ENCODE results near the gene MALAT1.
"Not testable (repeated sequence)": the region's sequence is repeated elsewhere in the genome, so short reads cannot be mapped to it uniquely, and the experiment has no call there.

MALAT1 gene

GRCh38 chr11:65498977-65499712 is at the start of gene MALAT1:
Gene MALAT1 (plus strand): TSS chr11:65499045.
- peak; percentile 95 for DNase-seq

DNA sequence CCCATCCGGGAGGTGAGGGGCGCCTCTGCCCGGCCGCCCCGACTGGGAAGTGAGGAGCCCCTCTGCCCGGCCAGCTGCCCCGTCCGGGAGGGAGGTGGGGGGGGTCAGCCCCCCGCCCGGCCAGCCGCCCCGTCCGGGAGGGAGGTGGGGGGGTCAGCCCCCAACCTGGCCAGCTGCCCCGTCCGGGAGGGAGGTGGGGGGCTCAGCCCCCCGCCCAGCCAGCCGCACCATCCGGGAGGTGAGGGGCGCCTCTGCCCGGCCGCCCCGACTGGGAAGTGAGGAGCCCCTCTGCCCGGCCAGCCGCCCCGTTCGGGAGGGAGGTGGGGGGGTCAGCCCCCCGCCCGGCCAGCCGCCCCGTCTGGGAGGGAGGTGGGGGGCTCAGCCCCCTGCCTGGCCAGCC is 47.5 kb upstream of the MALAT1 start:
- DNase-seq, result not testable (repeated sequence)

- not testable (repeated sequence) for DNase-seq
These were observed 46.6 kb upstream of the MALAT1 start for GRCh38 chr11:65452259-65452658.

DNA sequence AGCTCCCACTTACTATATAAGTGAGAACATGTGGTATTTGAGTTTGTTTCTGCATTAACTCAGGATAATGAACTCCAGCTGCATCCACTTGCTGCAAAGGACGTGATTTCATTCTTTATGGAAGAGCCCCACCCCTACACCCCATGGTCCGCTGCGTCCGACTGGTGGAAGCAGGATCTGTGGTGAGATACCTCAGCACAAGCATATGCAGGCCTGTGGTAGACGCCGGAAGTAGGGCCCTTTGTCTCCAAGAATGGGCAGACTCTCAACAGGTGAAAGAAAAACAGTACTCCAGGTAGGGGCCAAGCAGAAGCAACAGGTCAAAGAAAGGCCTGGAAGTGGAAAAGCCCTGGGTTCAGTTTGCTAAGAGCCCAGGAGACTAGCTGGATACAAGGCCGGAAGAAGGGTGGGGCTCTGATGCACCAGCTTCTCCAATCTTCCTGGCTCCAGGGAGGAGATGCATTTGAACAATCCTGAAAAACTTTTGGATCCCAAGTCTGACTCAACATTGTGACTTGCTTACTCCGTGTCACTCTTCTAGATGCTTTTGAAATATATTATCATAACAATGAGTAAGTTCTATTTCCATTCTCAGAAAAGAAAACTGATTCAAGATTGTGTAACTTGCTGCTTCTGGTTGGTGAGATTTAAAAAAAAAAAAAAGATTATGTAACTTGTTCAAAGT is 45.9 kb upstream of the MALAT1 start:
- no peak for DNase-seq

- no peak for DNase-seq
These were observed 44.5 kb upstream of the MALAT1 start for GRCh38 chr11:65454311-65454695.

- peak; percentile 91 for DNase-seq
These were observed 44.0 kb upstream of the MALAT1 start for GRCh38 chr11:65454696-65455456.

GRCh38 chr11:65456418-65456817 is 42.4 kb upstream of the MALAT1 start:
- no peak for DNase-seq

DNA sequence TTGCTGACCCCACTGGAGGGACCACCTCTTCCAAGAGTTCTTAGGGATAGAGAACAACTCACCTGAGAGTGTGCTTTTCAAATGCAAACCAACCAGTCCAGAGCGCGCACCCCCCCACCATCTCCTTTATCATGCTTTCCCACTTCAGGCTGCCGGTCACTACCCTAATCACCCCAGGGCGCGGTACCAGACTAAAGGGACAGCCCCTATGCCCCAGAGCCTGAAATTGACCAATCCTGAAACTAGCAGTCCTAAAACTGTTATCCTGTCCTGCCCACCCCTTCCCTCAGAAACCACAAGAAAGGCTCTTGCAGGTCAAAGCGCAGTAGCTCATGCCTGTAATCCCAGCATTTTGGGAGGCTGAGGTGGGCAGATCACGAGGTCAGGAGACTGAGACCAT is 39.3 kb upstream of the MALAT1 start:
- no peak for DNase-seq

GRCh38 chr11:65465471-65465870 is 33.4 kb upstream of the MALAT1 start:
- not testable (repeated sequence) for DNase-seq

GRCh38 chr11:65467306-65467705 is 31.5 kb upstream of the MALAT1 start:
- DNase-seq, result not testable (repeated sequence)

GRCh38 chr11:65468874-65469333 is 29.9 kb upstream of the MALAT1 start:
- DNase-seq, result peak; percentile 77

DNA sequence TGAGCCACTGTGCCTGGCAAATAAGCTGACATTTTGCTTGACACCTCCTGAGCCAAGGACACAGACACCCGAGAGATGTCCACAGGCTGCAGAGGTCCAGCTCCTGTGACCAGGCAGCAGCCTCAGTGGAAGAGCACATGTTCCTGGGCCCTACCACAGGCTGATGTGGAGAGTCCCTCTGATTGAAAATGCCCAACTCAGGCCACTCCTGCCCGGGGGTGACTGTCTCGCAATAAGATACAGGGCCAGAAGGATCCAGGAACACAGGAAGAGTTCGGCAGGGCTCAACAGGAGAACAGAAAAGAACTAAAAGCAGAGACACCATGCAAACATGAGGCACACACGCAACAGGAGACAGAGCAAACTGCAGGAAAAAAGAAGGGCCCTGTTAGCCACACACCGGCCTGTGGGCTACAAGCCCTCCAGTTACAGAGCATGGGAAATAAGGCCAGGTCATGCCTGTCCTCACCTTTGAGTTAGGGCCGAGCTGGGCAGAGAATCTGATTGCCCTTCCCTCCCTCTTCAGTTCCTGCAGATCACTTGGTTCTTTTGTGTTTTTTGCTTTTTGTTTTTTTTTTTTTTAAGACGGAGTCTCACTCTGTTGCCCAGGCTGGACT is 28.3 kb upstream of the MALAT1 start:
- DNase-seq, result no peak

DNA sequence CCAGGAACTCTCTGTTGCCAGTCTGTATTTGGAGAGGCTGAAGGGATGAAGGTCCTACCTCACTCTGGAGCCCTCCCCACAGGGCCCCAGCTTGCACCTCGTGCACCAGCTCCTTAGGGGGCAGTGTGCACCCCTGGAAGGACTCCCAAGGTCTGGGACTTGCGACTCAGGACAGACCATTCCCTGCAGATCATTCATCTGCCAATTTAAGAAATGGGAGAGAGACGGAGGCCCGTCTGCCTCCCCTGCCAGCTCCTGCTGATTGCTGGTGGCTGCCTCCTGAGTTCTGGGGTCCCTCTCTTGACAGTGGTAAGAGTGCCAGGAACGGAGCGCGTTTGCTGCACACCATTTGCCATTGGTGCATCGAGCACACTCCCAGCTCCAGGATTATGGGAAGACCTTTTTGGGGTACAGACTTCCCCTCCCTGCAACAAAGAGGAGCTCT is 27.4 kb upstream of the MALAT1 start:
- no peak for DNase-seq

GRCh38 chr11:65472588-65473277 is 26.1 kb upstream of the MALAT1 start:
- DNase-seq, result not testable (repeated sequence)

- DNase-seq, result no peak
These were observed 25.5 kb upstream of the MALAT1 start for GRCh38 chr11:65473278-65473860.

GRCh38 chr11:65474864-65475263 is 24.0 kb upstream of the MALAT1 start:
- DNase-seq, result no peak

GRCh38 chr11:65476632-65477148 is 22.2 kb upstream of the MALAT1 start:
- no peak for DNase-seq

DNA sequence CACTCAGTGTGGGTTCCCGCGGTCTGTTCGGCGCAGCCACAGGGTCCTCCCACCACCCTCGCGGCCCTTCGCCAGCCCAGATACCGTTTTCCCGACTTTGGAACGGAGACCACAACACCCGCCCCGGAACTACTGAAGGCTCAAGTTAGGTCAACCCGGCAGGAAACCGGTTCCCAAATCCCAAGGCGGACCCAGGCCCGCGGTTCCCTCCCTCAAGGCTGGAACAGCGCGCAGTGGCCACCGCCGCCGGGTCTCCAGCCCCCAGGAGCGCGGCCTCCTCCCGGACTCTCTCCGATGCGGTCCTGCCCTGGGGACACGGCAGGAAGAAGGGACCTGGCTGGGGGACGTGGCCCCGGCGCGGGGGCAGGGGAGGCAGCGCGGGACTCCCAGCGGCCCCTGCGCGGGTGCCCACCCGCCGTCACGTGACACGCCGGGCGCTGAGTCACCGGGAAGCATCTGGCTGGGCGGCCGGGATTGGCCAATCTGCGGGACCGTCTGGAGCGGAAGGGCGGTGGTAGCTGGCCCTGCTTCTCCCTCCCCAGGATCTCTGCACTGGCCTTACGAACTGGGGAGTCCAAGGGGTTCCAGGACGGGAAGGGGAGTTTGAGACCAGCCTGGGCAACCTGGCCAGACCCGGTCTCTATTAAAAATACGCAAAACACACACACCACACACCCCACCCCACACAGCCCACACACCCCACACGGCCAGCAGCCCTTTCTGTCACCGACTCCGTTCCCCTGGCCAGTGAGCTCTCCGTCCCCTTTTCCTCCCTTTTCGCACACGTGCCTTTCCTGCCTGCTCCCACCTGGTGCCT is 21.5 kb upstream of the MALAT1 start:
- peak; percentile 97 for DNase-seq

- DNase-seq, result no peak
These were observed 20.3 kb upstream of the MALAT1 start for GRCh38 chr11:65478388-65479183.

All from activated CD4-positive, alpha-beta T cell treated with anti-CD3 and anti-CD28 coated beads, Interleukin-10, Interleukin-2, amounts not matched to agents 100 ng/mL and 50 ng/mL, durations not matched to agents 16 hours and 8 hours (primary cell).